Measurements from ENCODE around the gene NID2.

Gene NID2

GRCh38 chr14:52012635-52013034 is 56.2 kb downstream of the NID2 start:
- H2BK5ac ChIP-seq (ENCODE audit: low read length): no peak overlapping the region
- H3K4ac ChIP-seq (ENCODE audit: low read length): no peak overlapping the region
- H3K4me2 ChIP-seq (ENCODE audit: insufficient read depth, low read length, poor library complexity, severe bottlenecking): no peak overlapping the region
- no peak overlapping the region for H2AK5ac ChIP-seq (ENCODE audit: low read depth, low read length)
- H3K27ac ChIP-seq (replicated peaks; ENCODE audit: low read length): no peak overlapping the region
- no peak overlapping the region for H2BK12ac ChIP-seq (ENCODE audit: low read length)
- H3K9ac ChIP-seq (ENCODE audit: low read depth, low read length, poor library complexity): no peak overlapping the region
- no peaks in the 10 kb centered on the region for H3K27me3 ChIP-seq (ENCODE audit: control insufficient read depth in 3 of 3, insufficient read depth in 3 of 3, low read depth in 1 of 3, low read length in 3 of 3)
- no CpG with 5 or more reads among the region's 4 CpGs for WGBS, 2 donors (ENCODE audit: extremely low coverage in 2 of 2, insufficient read length in 2 of 2, insufficient replicate concordance in 1 of 2)
- H4K8ac ChIP-seq (ENCODE audit: low read depth, low read length): no peak overlapping the region
- H3K36me3 ChIP-seq (replicated peaks in 1 of 2; ENCODE audit: control insufficient read depth in 2 of 2, insufficient read depth in 2 of 2, low read length in 2 of 2): peaks cover 20 to 55% of the 10 kb centered on the region in 2 donors
- no peak overlapping the region for H4K91ac ChIP-seq (ENCODE audit: low read depth, low read length, poor library complexity)
- H3K9me3 ChIP-seq (replicated peaks in 1 of 2; ENCODE audit: control insufficient read depth in 2 of 2, insufficient read depth in 1 of 2, low read depth in 1 of 2, low read length in 2 of 2): no peaks in the 10 kb centered on the region
- H2AFZ ChIP-seq (ENCODE audit: low read length): no peak overlapping the region
- H3K14ac ChIP-seq (ENCODE audit: low read length): no peak overlapping the region
- H3K4me3 ChIP-seq (ENCODE audit: low read length in 2 of 2): no peak overlapping the region
- no peak for DNase-seq (ENCODE audit: low spot score)
- peaks cover 2 to 7% of the 10 kb centered on the region in 2 donors for H3K4me1 ChIP-seq (ENCODE audit: control insufficient read depth in 2 of 2, insufficient read depth in 1 of 2, low read depth in 1 of 2, low read length in 2 of 2)
- peaks cover 2% of the 10 kb centered on the region for H3K79me1 ChIP-seq (ENCODE audit: low read depth, low read length)
- H2BK120ac ChIP-seq (ENCODE audit: low read depth, low read length): no peak overlapping the region
- H3K18ac ChIP-seq (ENCODE audit: low read length): no peak overlapping the region
- no peak overlapping the region for H2BK15ac ChIP-seq (ENCODE audit: low read length)
- no peak overlapping the region for H3K23ac ChIP-seq (ENCODE audit: low read depth, low read length, poor library complexity)

- Histone ChIP-seq H3K9ac (ENCODE audit: low read depth, low read length, poor library complexity) (no peak overlapping the region), H3K79me1 (ENCODE audit: low read depth, low read length) (peaks cover 2% of the 10 kb centered on the region), H3K27ac (replicated peaks; ENCODE audit: low read length) (no peak overlapping the region)
These were observed 57.3 kb downstream of the NID2 start for GRCh38 chr14:52011523-52011922.

GRCh38 chr14:52010173-52010693 is 58.6 kb downstream of the NID2 start:
- peaks cover 2% of the 10 kb centered on the region for H3K79me1 ChIP-seq (ENCODE audit: low read depth, low read length)
- no CpG with 5 or more reads among the region's 3 CpGs for WGBS, 2 donors (ENCODE audit: extremely low coverage in 2 of 2, insufficient read length in 2 of 2, insufficient replicate concordance in 1 of 2)
- H2AK5ac ChIP-seq (ENCODE audit: low read depth, low read length): no peak overlapping the region
- H3K9me3 ChIP-seq (replicated peaks in 1 of 2; ENCODE audit: control insufficient read depth in 2 of 2, insufficient read depth in 1 of 2, low read depth in 1 of 2, low read length in 2 of 2): no peaks in the 10 kb centered on the region
- H2BK5ac ChIP-seq (ENCODE audit: low read length): no peak overlapping the region
- H2BK120ac ChIP-seq (ENCODE audit: low read depth, low read length): no peak overlapping the region
- no peak overlapping the region for H2BK12ac ChIP-seq (ENCODE audit: low read length)
- H3K23ac ChIP-seq (ENCODE audit: low read depth, low read length, poor library complexity): no peak overlapping the region
- H4K8ac ChIP-seq (ENCODE audit: low read depth, low read length): no peak overlapping the region
- H3K9ac ChIP-seq (ENCODE audit: low read depth, low read length, poor library complexity): no peak overlapping the region
- peaks cover 0 to 5% of the 10 kb centered on the region in 2 donors for H3K4me1 ChIP-seq (ENCODE audit: control insufficient read depth in 2 of 2, insufficient read depth in 1 of 2, low read depth in 1 of 2, low read length in 2 of 2)
- no peak overlapping the region for H3K4me3 ChIP-seq (ENCODE audit: low read length in 2 of 2)
- no peak overlapping the region for H3K4me2 ChIP-seq (ENCODE audit: insufficient read depth, low read length, poor library complexity, severe bottlenecking)
- H2BK15ac ChIP-seq (ENCODE audit: low read length): no peak overlapping the region
- no peak overlapping the region for H2AFZ ChIP-seq (ENCODE audit: low read length)
- H3K18ac ChIP-seq (ENCODE audit: low read length): no peak overlapping the region
- H3K4ac ChIP-seq (ENCODE audit: low read length): no peak overlapping the region
- no peak overlapping the region for H3K14ac ChIP-seq (ENCODE audit: low read length)
- no peaks in the 10 kb centered on the region for H3K27me3 ChIP-seq (ENCODE audit: control insufficient read depth in 3 of 3, insufficient read depth in 3 of 3, low read depth in 1 of 3, low read length in 3 of 3)
- H4K91ac ChIP-seq (ENCODE audit: low read depth, low read length, poor library complexity): no peak overlapping the region
- no peak for DNase-seq (ENCODE audit: low spot score)
- H3K36me3 ChIP-seq (replicated peaks in 1 of 2; ENCODE audit: control insufficient read depth in 2 of 2, insufficient read depth in 2 of 2, low read length in 2 of 2): peaks cover 29 to 79% of the 10 kb centered on the region in 2 donors
- no peak overlapping the region for H3K27ac ChIP-seq (replicated peaks; ENCODE audit: low read length)

More at GRCh38 chr14:52011523-52011922, 57.3 kb downstream of the NID2 start:
- no peak overlapping the region for H4K8ac ChIP-seq (ENCODE audit: low read depth, low read length)
- H3K9me3 ChIP-seq (replicated peaks in 1 of 2; ENCODE audit: control insufficient read depth in 2 of 2, insufficient read depth in 1 of 2, low read depth in 1 of 2, low read length in 2 of 2): no peaks in the 10 kb centered on the region
- no peak overlapping the region for H2AFZ ChIP-seq (ENCODE audit: low read length)
- no peak overlapping the region for H3K18ac ChIP-seq (ENCODE audit: low read length)
- no peak overlapping the region for H2BK120ac ChIP-seq (ENCODE audit: low read depth, low read length)
- no peak overlapping the region for H3K23ac ChIP-seq (ENCODE audit: low read depth, low read length, poor library complexity)
- H3K4me1 ChIP-seq (ENCODE audit: control insufficient read depth in 2 of 2, insufficient read depth in 1 of 2, low read depth in 1 of 2, low read length in 2 of 2): peaks cover 0 to 6% of the 10 kb centered on the region in 2 donors
- H3K36me3 ChIP-seq (replicated peaks in 1 of 2; ENCODE audit: control insufficient read depth in 2 of 2, insufficient read depth in 2 of 2, low read length in 2 of 2): peaks cover 20 to 66% of the 10 kb centered on the region in 2 donors
- H3K4me3 ChIP-seq (ENCODE audit: low read length in 2 of 2): no peak overlapping the region
- H3K4me2 ChIP-seq (ENCODE audit: insufficient read depth, low read length, poor library complexity, severe bottlenecking): no peak overlapping the region
- no peak overlapping the region for H3K4ac ChIP-seq (ENCODE audit: low read length)
- no peak for DNase-seq (ENCODE audit: low spot score)
- H2BK5ac ChIP-seq (ENCODE audit: low read length): no peak overlapping the region
- no peak overlapping the region for H2AK5ac ChIP-seq (ENCODE audit: low read depth, low read length)
- WGBS, 2 donors (ENCODE audit: extremely low coverage in 2 of 2, insufficient read length in 2 of 2, insufficient replicate concordance in 1 of 2): no CpG with 5 or more reads among the region's 9 CpGs
- no peak overlapping the region for H4K91ac ChIP-seq (ENCODE audit: low read depth, low read length, poor library complexity)
- no peaks in the 10 kb centered on the region for H3K27me3 ChIP-seq (ENCODE audit: control insufficient read depth in 3 of 3, insufficient read depth in 3 of 3, low read depth in 1 of 3, low read length in 3 of 3)
- no peak overlapping the region for H2BK12ac ChIP-seq (ENCODE audit: low read length)
- no peak overlapping the region for H3K14ac ChIP-seq (ENCODE audit: low read length)
- H2BK15ac ChIP-seq (ENCODE audit: low read length): no peak overlapping the region

- peak overlapping the region; percentile 9 for H3K9ac ChIP-seq (ENCODE audit: low read depth, low read length, poor library complexity)
- no peak overlapping the region for H4K8ac ChIP-seq (ENCODE audit: low read depth, low read length)
- H3K27ac ChIP-seq (replicated peaks; ENCODE audit: low read length): no peak overlapping the region
- H3K27me3 ChIP-seq (ENCODE audit: control insufficient read depth in 3 of 3, insufficient read depth in 3 of 3, low read depth in 1 of 3, low read length in 3 of 3): no peaks in the 10 kb centered on the region
- peaks cover 35 to 92% of the 10 kb centered on the region in 2 donors for H3K36me3 ChIP-seq (replicated peaks in 1 of 2; ENCODE audit: control insufficient read depth in 2 of 2, insufficient read depth in 2 of 2, low read length in 2 of 2)
- peaks cover 2% of the 10 kb centered on the region for H3K79me1 ChIP-seq (ENCODE audit: low read depth, low read length)
- no peak overlapping the region for H2BK5ac ChIP-seq (ENCODE audit: low read length)
- no peak overlapping the region for H2AK5ac ChIP-seq (ENCODE audit: low read depth, low read length)
- no peaks in the 10 kb centered on the region for H3K9me3 ChIP-seq (replicated peaks in 1 of 2; ENCODE audit: control insufficient read depth in 2 of 2, insufficient read depth in 1 of 2, low read depth in 1 of 2, low read length in 2 of 2)
- H3K4me3 ChIP-seq (ENCODE audit: low read length in 2 of 2): no peak overlapping the region
- H2BK120ac ChIP-seq (ENCODE audit: low read depth, low read length): no peak overlapping the region
- H3K4me2 ChIP-seq (ENCODE audit: insufficient read depth, low read length, poor library complexity, severe bottlenecking): no peak overlapping the region
- no peak for DNase-seq (ENCODE audit: low spot score)
- no peak overlapping the region for H3K23ac ChIP-seq (ENCODE audit: low read depth, low read length, poor library complexity)
- H3K18ac ChIP-seq (ENCODE audit: low read length): no peak overlapping the region
- no peak overlapping the region for H3K14ac ChIP-seq (ENCODE audit: low read length)
- H3K4me1 ChIP-seq (ENCODE audit: control insufficient read depth in 2 of 2, insufficient read depth in 1 of 2, low read depth in 1 of 2, low read length in 2 of 2): no peaks in the 10 kb centered on the region
- no peak overlapping the region for H2BK15ac ChIP-seq (ENCODE audit: low read length)
- WGBS, 2 donors (ENCODE audit: extremely low coverage in 2 of 2, insufficient read length in 2 of 2, insufficient replicate concordance in 1 of 2): no CpG with 5 or more reads among the region's 4 CpGs
- H3K4ac ChIP-seq (ENCODE audit: low read length): no peak overlapping the region
- no peak overlapping the region for H4K91ac ChIP-seq (ENCODE audit: low read depth, low read length, poor library complexity)
- no peak overlapping the region for H2AFZ ChIP-seq (ENCODE audit: low read length)
- no peak overlapping the region for H2BK12ac ChIP-seq (ENCODE audit: low read length)
These were observed 60.7 kb downstream of the NID2 start for GRCh38 chr14:52008136-52008535.

Measured in neuronal stem cell (in vitro differentiated cells).